SU-DHL-6 (cell line): ENCODE measurements around the gene ZNF443.
"Not testable (repeated sequence)": the region's sequence is repeated elsewhere in the genome, so short reads cannot be mapped to it uniquely, and the experiment has no call there.

ENCODE experiments used
- H2AFZ ChIP-seq: fragments of 200-600 bp; sonication (generic); 2 replicates; pipeline ENCODE4 v1.6.1; 2014; ENCODE audit warnings: low read depth, mild to moderate bottlenecking, moderate library complexity, mixed read lengths, antibody characterized with exemption, low read length; ENCODE audit not compliant: severe bottlenecking
- H3F3A ChIP-seq: fragments of 200-600 bp; shearing (Covaris generic); 2 replicates; pipeline ENCODE4 v1.6.0; 2016; ENCODE audit warnings: antibody characterized with exemption, mild to moderate bottlenecking; ENCODE audit not compliant: insufficient read depth
- H3K27ac ChIP-seq: fragments of 200-600 bp; sonication (generic); 2 replicates; pipeline ENCODE4 v1.5.1; 2016; ENCODE audit warnings: low read depth, mild to moderate bottlenecking, low read length, moderate library complexity, mixed read lengths
- H3K27me3 ChIP-seq: fragments of 200-600 bp; sonication (generic), shearing (Covaris generic); 2 replicates; pipeline ENCODE4 v1.6.0; 2014; ENCODE audit warnings: mild to moderate bottlenecking, low read length
- H3K36me3 ChIP-seq: fragments of 200-600 bp; sonication (generic); 2 replicates; pipeline ENCODE4 v1.6.1; 2014; ENCODE audit warnings: mild to moderate bottlenecking, low read length, mixed read lengths
- H3K4me2 ChIP-seq: fragments of 300-600, 200-600 bp; shearing (Covaris generic), sonication (generic); 2 replicates; pipeline ENCODE4 v1.6.0; 2014; ENCODE audit warnings: low read length, low read depth, mild to moderate bottlenecking; ENCODE audit not compliant: poor library complexity, severe bottlenecking
- H3K4me3 ChIP-seq: fragments of 200-600 bp; sonication (generic); 2 replicates; pipeline ENCODE4 v1.5.1; 2014; ENCODE audit warnings: antibody characterized with exemption, low read length, mild to moderate bottlenecking, mixed read lengths; ENCODE audit not compliant: insufficient read depth, poor library complexity, severe bottlenecking
- H3K79me2 ChIP-seq: fragments of 200-600 bp; sonication (generic); 2 replicates; pipeline ENCODE4 v1.6.1; 2014; ENCODE audit warnings: mild to moderate bottlenecking, low read length, moderate library complexity; ENCODE audit not compliant: insufficient read depth
- H3K9ac ChIP-seq: fragments of 200-600 bp; sonication (generic); 2 replicates; pipeline ENCODE4 v1.7.0; 2014; ENCODE audit warnings: mild to moderate bottlenecking, low read length
- H3K9me2 ChIP-seq: fragments of 200-600 bp; sonication (generic); replicated peaks from 2 replicates; pipeline ENCODE4 v1.6.1; 2014; ENCODE audit warnings: low read length; ENCODE audit not compliant: insufficient read depth
- H3K9me3 ChIP-seq: fragments of 200-600 bp; sonication (generic); 2 replicates; pipeline ENCODE4 v1.6.1; 2014; ENCODE audit warnings: low read length, mixed read lengths; ENCODE audit not compliant: insufficient read depth
- H4K20me1 ChIP-seq: fragments of 200-600 bp; sonication (generic); 2 replicates; pipeline ENCODE4 v1.6.1; 2014; ENCODE audit warnings: low read depth, mild to moderate bottlenecking, antibody characterized with exemption, low read length, moderate library complexity, mixed read lengths
- CTCF ChIP-seq: fragments of 200-600 bp; sonication (generic); IDR thresholded peaks from one replicate; pipeline ENCODE4 v1.5.1; 2017; ENCODE audit warnings: antibody characterized with exemption, mild to moderate bottlenecking, low read length, moderate library complexity; ENCODE audit not compliant: insufficient read depth, poor library complexity, severe bottlenecking
- EZH2phosphoT487 ChIP-seq: fragments of 200-600 bp; sonication (generic), shearing (Covaris generic); conservative IDR thresholded peaks from 2 replicates; pipeline ENCODE4 v1.6.1; 2018; ENCODE audit warnings: mild to moderate bottlenecking, antibody characterized with exemption, low read length, moderate library complexity, mixed read lengths

The ZNF443 gene

GRCh38 chr19:12464769-12465168, 23.9 kb upstream of the ZNF443 start:
- no peak overlapping the region for H3K9ac ChIP-seq
- H2AFZ ChIP-seq: no peak overlapping the region
- H4K20me1 ChIP-seq: no peaks in the 10 kb centered on the region
- no peak overlapping the region for H3K4me2 ChIP-seq
- H3K36me3 ChIP-seq: peaks cover 25% of the 10 kb centered on the region
- no peak overlapping the region for H3K4me3 ChIP-seq
- no peak overlapping the region for H3K27ac ChIP-seq
- H3K9me2 ChIP-seq: no peaks in the 10 kb centered on the region
- H3K79me2 ChIP-seq: no peaks in the 10 kb centered on the region
- no peaks in the 10 kb centered on the region for H3F3A ChIP-seq
- TF ChIP-seq CTCF: no peak
- no peak for TF ChIP-seq EZH2phosphoT487
- H3K9me3 ChIP-seq: peaks cover 45% of the 10 kb centered on the region; the same call in 1 of the 2 replicates
- H3K27me3 ChIP-seq: no peaks in the 10 kb centered on the region

- H3K9me2 ChIP-seq, H4K20me1 ChIP-seq, H2AFZ ChIP-seq, H3K4me2 ChIP-seq, H3K9ac ChIP-seq, H3K79me2 ChIP-seq, H3K27ac ChIP-seq, H3K4me3 ChIP-seq, H3F3A ChIP-seq, H3K27me3 ChIP-seq: not testable (repeated sequence)
- H3K36me3 ChIP-seq: peaks cover 25% of the 10 kb centered on the region
- H3K9me3 ChIP-seq: peaks cover 49% of the 10 kb centered on the region; the same call in 1 of the 2 replicates
Observed at GRCh38 chr19:12464139-12464538, 23.3 kb upstream of the ZNF443 start.

- H4K20me1 ChIP-seq: no peaks in the 10 kb centered on the region
- TF ChIP-seq EZH2phosphoT487 (no peak), CTCF (no peak)
- H3K4me3 ChIP-seq: no peak overlapping the region
- peaks cover 15% of the 10 kb centered on the region; the same call in 1 of the 2 replicates for H3K9me3 ChIP-seq
- no peaks in the 10 kb centered on the region for H3K79me2 ChIP-seq
- H3F3A ChIP-seq: no peaks in the 10 kb centered on the region
- H3K9me2 ChIP-seq: no peaks in the 10 kb centered on the region
- no peaks in the 10 kb centered on the region for H3K36me3 ChIP-seq
- no peak overlapping the region for H3K4me2 ChIP-seq
- no peaks in the 10 kb centered on the region for H3K27me3 ChIP-seq
- no peak overlapping the region for H2AFZ ChIP-seq
- H3K27ac ChIP-seq: no peak overlapping the region
- H3K9ac ChIP-seq: no peak overlapping the region
Observed at GRCh38 chr19:12453495-12453894, 12.7 kb upstream of the ZNF443 start.

GRCh38 chr19:12450844-12451243, 10.0 kb upstream of the ZNF443 start:
- Histone ChIP-seq H3K9me3 (peaks cover 15% of the 10 kb centered on the region; the same call in 1 of the 2 replicates), H3K27ac (no peak overlapping the region), H3K4me3 (no peak overlapping the region), H3K4me2 (no peak overlapping the region), H3K36me3 (no peaks in the 10 kb centered on the region), H3K9ac (no peak overlapping the region), H2AFZ (no peak overlapping the region), H3F3A (no peaks in the 10 kb centered on the region), H3K27me3 (no peaks in the 10 kb centered on the region), H4K20me1 (no peaks in the 10 kb centered on the region), H3K9me2 (no peaks in the 10 kb centered on the region), H3K79me2 (no peaks in the 10 kb centered on the region)
- no peak for TF ChIP-seq EZH2phosphoT487
- TF ChIP-seq CTCF: no peak
